H9 (cell line): ENCODE results near the gene AK8. TPM values are rescaled to one million over a fixed set of nuclear protein-coding genes. Genes with fewer than 3 reads are reported as not detected.

ENCODE experiments used
- DNase-seq: peaks from one replicate; pipeline ENCODE4 v3.0.0-alpha.2; 2017
- H2AFZ ChIP-seq: one replicate; pipeline ENCODE4 v1.6.1; 2013; ENCODE audit warnings: mild to moderate bottlenecking, low read length, control low read depth, moderate library complexity
- H2AK5ac ChIP-seq: 2 replicates; pipeline ENCODE4 v1.6.1; 2013; ENCODE audit warnings: low read length, control low read depth, mixed read lengths; ENCODE audit not compliant: insufficient read length
- H2BK120ac ChIP-seq: one replicate; pipeline ENCODE4 v1.6.1; 2013; ENCODE audit warnings: low read depth, mild to moderate bottlenecking, low read length, control low read depth, inconsistent platforms; ENCODE audit not compliant: poor library complexity, severe bottlenecking
- H2BK12ac ChIP-seq: 2 replicates; pipeline ENCODE4 v1.6.1; 2013; ENCODE audit warnings: low read length, control low read depth, mixed read lengths, low read depth; ENCODE audit not compliant: insufficient read length
- H2BK15ac ChIP-seq: 2 replicates; pipeline ENCODE4 v1.6.1; 2013; ENCODE audit warnings: low read depth, low read length, control low read depth
- H2BK20ac ChIP-seq: one replicate; pipeline ENCODE4 v1.6.1; 2013; ENCODE audit warnings: low read depth, mild to moderate bottlenecking, low read length, control low read depth, inconsistent platforms; ENCODE audit not compliant: poor library complexity, severe bottlenecking
- H2BK5ac ChIP-seq: 2 replicates; pipeline ENCODE4 v1.6.1; 2013; ENCODE audit warnings: low read length, control low read depth, mixed read lengths; ENCODE audit not compliant: insufficient read length
- H3K14ac ChIP-seq: 2 replicates; pipeline ENCODE4 v1.6.1; 2013; ENCODE audit warnings: low read length, control low read depth; ENCODE audit not compliant: insufficient read depth
- H3K18ac ChIP-seq: 2 replicates; pipeline ENCODE4 v1.6.1; 2013; ENCODE audit warnings: low read depth, mild to moderate bottlenecking, mixed read lengths, low read length, control low read depth; ENCODE audit not compliant: insufficient read length
- H3K23ac ChIP-seq: 2 replicates; pipeline ENCODE4 v1.6.1; 2013; ENCODE audit warnings: low read length, control low read depth, mixed read lengths, low read depth; ENCODE audit not compliant: insufficient read length
- H3K23me2 ChIP-seq: 2 replicates; pipeline ENCODE4 v1.6.1; 2013; ENCODE audit warnings: low read depth, mild to moderate bottlenecking, mixed read lengths, low read length, control low read depth; ENCODE audit not compliant: insufficient read length, poor library complexity, severe bottlenecking
- H3K27ac ChIP-seq: 2 replicates; pipeline ENCODE4 v1.5.1; 2013; ENCODE audit warnings: low read length, control low read depth, mixed read lengths, low read depth; ENCODE audit not compliant: insufficient read length
- H3K27me3 ChIP-seq: 2 replicates; pipeline ENCODE4 v1.6.1; 2013; ENCODE audit warnings: low read length, control low read depth, inconsistent platforms; ENCODE audit not compliant: insufficient read depth
- H3K4ac ChIP-seq: 2 replicates; pipeline ENCODE4 v1.6.1; 2013; ENCODE audit warnings: low read depth, mild to moderate bottlenecking, control low read depth, inconsistent platforms, low read length, moderate library complexity
- H3K4me1 ChIP-seq: 2 replicates; pipeline ENCODE4 v1.6.1; 2013; ENCODE audit warnings: low read length, control low read depth, inconsistent platforms; ENCODE audit not compliant: insufficient read depth
- H3K4me2 ChIP-seq: 2 replicates; pipeline ENCODE4 v1.6.1; 2013; ENCODE audit warnings: low read length, control low read depth, mixed read lengths; ENCODE audit not compliant: insufficient read length, insufficient read depth
- H3K56ac ChIP-seq: 2 replicates; pipeline ENCODE4 v1.6.1; 2013; ENCODE audit warnings: low read depth, mild to moderate bottlenecking, mixed read lengths, low read length, control low read depth; ENCODE audit not compliant: insufficient read length
- H3K79me1 ChIP-seq: 2 replicates; pipeline ENCODE4 v1.6.1; 2013; ENCODE audit warnings: low read depth, mild to moderate bottlenecking, moderate library complexity, low read length, control low read depth, inconsistent platforms; ENCODE audit not compliant: insufficient read depth, poor library complexity, severe bottlenecking
- H3K79me2 ChIP-seq: 2 replicates; pipeline ENCODE4 v1.6.1; 2013; ENCODE audit warnings: low read length, control low read depth, inconsistent platforms; ENCODE audit not compliant: insufficient read depth
- H3K9ac ChIP-seq: 2 replicates; pipeline ENCODE4 v1.6.1; 2013; ENCODE audit warnings: low read length, control low read depth, mixed read lengths; ENCODE audit not compliant: insufficient read length; ENCODE audit errors: extremely low read depth
- H3K9me3 ChIP-seq: one replicate; pipeline ENCODE4 v1.6.1; 2013; ENCODE audit warnings: low read depth, low read length, inconsistent platforms; ENCODE audit not compliant: control insufficient read depth
- H3T11ph ChIP-seq: one replicate; pipeline ENCODE4 v1.6.1; 2013; ENCODE audit warnings: mild to moderate bottlenecking, low read length, control low read depth, inconsistent platforms
- H4K20me1 ChIP-seq: one replicate; pipeline ENCODE4 v1.6.1; 2013; ENCODE audit not compliant: control insufficient read depth, insufficient read length, insufficient read depth
- H4K5ac ChIP-seq: 2 replicates; pipeline ENCODE4 v1.6.1; 2013; ENCODE audit warnings: low read depth, mild to moderate bottlenecking, mixed read lengths, low read length, control low read depth; ENCODE audit not compliant: insufficient read length
- H4K8ac ChIP-seq: replicated peaks from 2 replicates; pipeline ENCODE4 v1.6.1; 2013; ENCODE audit warnings: low read length, control low read depth, mixed read lengths, low read depth; ENCODE audit not compliant: insufficient read length
- H4K91ac ChIP-seq: 2 replicates; pipeline ENCODE4 v1.6.1; 2013; ENCODE audit warnings: low read depth, mild to moderate bottlenecking, moderate library complexity, mixed read lengths, low read length, control low read depth; ENCODE audit not compliant: insufficient read length
- H3K27ac Mint-ChIP-seq, 3 experiments: 2 replicates in 2 of 3; 3 replicates in 1 of 3; pipeline ENCODE4 v1.8.0; 2020 to 2021; ENCODE audit warnings: mixed read lengths in 3 of 3, mild to moderate bottlenecking in 1 of 3, moderate library complexity in 1 of 3
- H3K27me3 Mint-ChIP-seq: 2 replicates; pipeline ENCODE4 v1.8.0; 2021; ENCODE audit warnings: low read depth, mild to moderate bottlenecking, moderate library complexity, mixed read lengths
- H3K36me3 Mint-ChIP-seq, 3 experiments: 2 replicates in 2 of 3; 3 replicates in 1 of 3; pipeline ENCODE4 v1.8.0; 2020 to 2021; ENCODE audit warnings: low read depth in 3 of 3, mixed read lengths in 3 of 3; ENCODE audit not compliant: insufficient read depth in 1 of 3
- H3K4me1 Mint-ChIP-seq, 2 experiments: 2 replicates each; pipeline ENCODE4 v1.8.0; 2020; ENCODE audit warnings: mixed read lengths in 2 of 2
- H3K4me3 Mint-ChIP-seq, 2 experiments: 2 replicates in 1 of 2; 3 replicates in 1 of 2; pipeline ENCODE4 v1.8.0; 2020 to 2021; ENCODE audit warnings: mild to moderate bottlenecking in 2 of 2, mixed read lengths in 2 of 2, moderate library complexity in 1 of 2
- H3K9me3 Mint-ChIP-seq, 2 experiments: 2 replicates in 1 of 2; 3 replicates in 1 of 2; pipeline ENCODE4 v1.8.0; 2020; ENCODE audit warnings: mild to moderate bottlenecking in 2 of 2, mixed read lengths in 2 of 2, moderate library complexity in 1 of 2
- WGBS: extraction: QIAGEN DNeasy Blood & Tissue Kit; methylation state at CpG from one replicate; pipeline ENCODE4 v1.1.7; 2013; ENCODE audit warnings: missing lambda C conversion rate, low lambda C conversion rate, mixed read lengths; ENCODE audit not compliant: insufficient read length; ENCODE audit errors: extremely low coverage; 5-methylcytosine and 5-hydroxymethylcytosine counted together
- total RNA-seq: library from RNA; stranded (reverse); gene quantifications from 2 replicates; pipeline ENCODE4 v1.2.1, GENCODE V29; 2021
- TF ChIP-seq, protein P1 (sequence below): fragments of 200-600 bp; sonication (generic); conservative IDR thresholded peaks from 3 replicates; pipeline ENCODE4 v1.8.0; 2021; ENCODE audit warnings: antibody characterized with exemption, mild to moderate bottlenecking

AK8 gene
- total RNA-seq, 1 experiment from 2014 or later, result 0.44 TPM

- no peak overlapping the region for H4K5ac ChIP-seq
- Mint-ChIP-seq H3K4me1 (peaks cover 9 to 15% of the 10 kb centered on the region in 2 experiments), H3K9me3 (no peaks in the 10 kb centered on the region), H3K4me3 (no peak overlapping the region; a peak in 1 of 5 replicates), H3K27ac (peak overlapping the region in 2 of 3 experiments; percentile 49 to 89; a peak in 2 of 7 replicates), H3K27me3 (no peaks in the 10 kb centered on the region; the same call in 1 of the 2 replicates), H3K36me3 (no peaks in the 10 kb centered on the region)
- H3K27ac ChIP-seq, result no peak overlapping the region
- no peak overlapping the region for H2BK5ac ChIP-seq
- TF ChIP-seq, protein P1, sequence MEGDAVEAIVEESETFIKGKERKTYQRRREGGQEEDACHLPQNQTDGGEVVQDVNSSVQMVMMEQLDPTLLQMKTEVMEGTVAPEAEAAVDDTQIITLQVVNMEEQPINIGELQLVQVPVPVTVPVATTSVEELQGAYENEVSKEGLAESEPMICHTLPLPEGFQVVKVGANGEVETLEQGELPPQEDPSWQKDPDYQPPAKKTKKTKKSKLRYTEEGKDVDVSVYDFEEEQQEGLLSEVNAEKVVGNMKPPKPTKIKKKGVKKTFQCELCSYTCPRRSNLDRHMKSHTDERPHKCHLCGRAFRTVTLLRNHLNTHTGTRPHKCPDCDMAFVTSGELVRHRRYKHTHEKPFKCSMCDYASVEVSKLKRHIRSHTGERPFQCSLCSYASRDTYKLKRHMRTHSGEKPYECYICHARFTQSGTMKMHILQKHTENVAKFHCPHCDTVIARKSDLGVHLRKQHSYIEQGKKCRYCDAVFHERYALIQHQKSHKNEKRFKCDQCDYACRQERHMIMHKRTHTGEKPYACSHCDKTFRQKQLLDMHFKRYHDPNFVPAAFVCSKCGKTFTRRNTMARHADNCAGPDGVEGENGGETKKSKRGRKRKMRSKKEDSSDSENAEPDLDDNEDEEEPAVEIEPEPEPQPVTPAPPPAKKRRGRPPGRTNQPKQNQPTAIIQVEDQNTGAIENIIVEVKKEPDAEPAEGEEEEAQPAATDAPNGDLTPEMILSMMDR, result no peak
- WGBS, result no CpG with 5 or more reads among the region's 12 CpGs
- no peaks in the 10 kb centered on the region for H3K79me2 ChIP-seq
- no peak overlapping the region for H4K91ac ChIP-seq
- no peak for DNase-seq
- no peaks in the 10 kb centered on the region for H3K4me1 ChIP-seq
- no peak overlapping the region for H4K8ac ChIP-seq
- H3K14ac ChIP-seq, result no peak overlapping the region
- no peak overlapping the region for H3T11ph ChIP-seq
- no peak overlapping the region for H3K56ac ChIP-seq
- H2AK5ac ChIP-seq, result no peak overlapping the region
- H2BK12ac ChIP-seq, result no peak overlapping the region
- H4K20me1 ChIP-seq, result no peaks in the 10 kb centered on the region
- no peak overlapping the region for H2AFZ ChIP-seq
- H3K18ac ChIP-seq, result no peak overlapping the region
- H2BK120ac ChIP-seq, result no peak overlapping the region
- no peak overlapping the region for H3K23ac ChIP-seq
- no peak overlapping the region for H3K9ac ChIP-seq
- H3K4ac ChIP-seq, result no peak overlapping the region
- H3K27me3 ChIP-seq, result no peaks in the 10 kb centered on the region
- H2BK15ac ChIP-seq, result no peak overlapping the region
- no peak overlapping the region for H3K4me2 ChIP-seq
- H3K9me3 ChIP-seq, result no peaks in the 10 kb centered on the region
- H3K23me2 ChIP-seq, result no peaks in the 10 kb centered on the region
- no peaks in the 10 kb centered on the region for H3K79me1 ChIP-seq
- no peak overlapping the region for H2BK20ac ChIP-seq
These were observed 28.8 kb downstream of the AK8 start for GRCh38 chr9:132849185-132849706.
